Activated naive CD8-positive, alpha-beta T cell treated with anti-CD3 and anti-CD28 coated beads, Interleukin-2, amount 10 ng/mL, durations not matched to agents 7 days and 5 days (primary cell): ENCODE data around the gene TDRD6. TPM values are rescaled to one million over a fixed set of nuclear protein-coding genes. Genes with fewer than 3 reads are reported as not detected.
"Not testable (repeated sequence)": the region's sequence is repeated elsewhere in the genome, so short reads cannot be mapped to it uniquely, and the experiment has no call there.

Experiments
- ATAC-seq: fragments of 150-1000 bp; cut with Tn5 transposase; one replicate; pipeline ENCODE4 v1.10.0; 2021; ENCODE audit warnings: low read depth, moderate library complexity
- POLR2A ChIA-PET: fragments of 350-600 bp; sonication (Branson Sonifier 250); formaldehyde crosslinking; loops from one replicate; lab custom pipeline; 2021; ENCODE audit warnings: antibody characterized with exemption; lab: Charles Lee
- DNase-seq: peaks from one replicate; pipeline ENCODE4 v3.0.0; 2021
- H3K27ac Mint-ChIP-seq: one replicate; pipeline ENCODE4 v1.8.0; 2022; ENCODE audit warnings: mild to moderate bottlenecking, mixed read lengths
- H3K27me3 Mint-ChIP-seq: one replicate; pipeline ENCODE4 v1.8.0; 2022; ENCODE audit warnings: mild to moderate bottlenecking, moderate library complexity, mixed read lengths
- H3K36me3 Mint-ChIP-seq: one replicate; pipeline ENCODE4 v1.8.0; 2021; ENCODE audit warnings: mild to moderate bottlenecking, mixed read lengths
- H3K4me1 Mint-ChIP-seq: one replicate; pipeline ENCODE4 v1.8.0; 2021; ENCODE audit warnings: mixed read lengths
- H3K4me3 Mint-ChIP-seq: one replicate; pipeline ENCODE4 v1.8.0; 2022; ENCODE audit warnings: mild to moderate bottlenecking, moderate library complexity, mixed read lengths
- H3K9me3 Mint-ChIP-seq: one replicate; pipeline ENCODE4 v1.8.0; 2021; ENCODE audit warnings: mixed read lengths
- total RNA-seq, 2 experiments: library from RNA; stranded (reverse); gene quantifications; one replicate each; pipeline ENCODE4 v1.2.3, GENCODE V29; 2021

Gene TDRD6
- total RNA-seq, 2 experiments from 2014 or later = not detected

DNA sequence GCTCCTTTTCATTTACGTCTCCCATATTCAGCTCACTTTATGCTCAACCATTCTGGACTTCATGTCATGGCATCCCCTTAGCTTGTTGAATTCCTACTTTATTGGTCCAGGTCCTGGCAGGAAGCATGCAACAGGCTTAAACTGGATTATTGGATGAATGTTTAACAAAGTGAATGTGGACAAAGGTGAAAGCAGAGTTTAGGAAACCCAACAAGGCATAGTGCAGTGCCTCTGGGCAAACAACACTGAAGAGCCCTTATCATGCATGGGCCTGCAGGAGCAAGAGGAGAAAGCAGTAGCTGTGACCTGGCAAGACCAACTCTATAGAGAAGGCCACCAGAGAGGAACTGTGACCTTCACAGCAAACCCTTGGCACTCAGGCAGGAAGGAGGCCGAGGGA is 53.8 kb downstream of the TDRD6 start:
- no peaks in the 10 kb centered on the region for H3K9me3 Mint-ChIP-seq
- DNase-seq (no peak), ATAC-seq (no peak)
- H3K4me3 Mint-ChIP-seq = no peak overlapping the region
- no peaks in the 10 kb centered on the region for H3K4me1 Mint-ChIP-seq
- H3K36me3 Mint-ChIP-seq = no peaks in the 10 kb centered on the region
- H3K27ac Mint-ChIP-seq = no peak overlapping the region
- POLR2A ChIA-PET = no interaction called here
- H3K27me3 Mint-ChIP-seq = peaks cover 18% of the 10 kb centered on the region

DNA sequence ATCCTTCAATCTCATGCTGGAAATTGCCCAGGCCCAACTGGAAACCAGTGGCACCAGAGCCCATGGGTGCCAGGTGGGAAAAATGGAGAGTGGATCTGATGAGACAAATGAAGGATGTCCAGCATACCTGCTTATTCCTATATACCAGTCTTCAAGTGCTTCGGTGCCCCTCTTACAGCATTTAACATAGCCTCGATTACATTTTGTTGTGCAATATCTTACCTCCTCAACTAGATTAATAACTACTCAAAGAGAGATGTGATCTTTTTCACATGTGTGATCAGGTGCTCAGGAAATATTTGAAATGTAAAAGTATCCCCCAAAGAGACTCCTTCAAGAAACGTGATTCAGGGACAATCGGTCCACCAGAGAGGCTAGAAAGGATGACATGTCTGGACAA is 54.2 kb downstream of the TDRD6 start:
- Mint-ChIP-seq H3K27me3 (peaks cover 16% of the 10 kb centered on the region), H3K9me3 (no peaks in the 10 kb centered on the region), H3K36me3 (no peaks in the 10 kb centered on the region), H3K4me1 (no peaks in the 10 kb centered on the region), H3K4me3 (no peak overlapping the region), H3K27ac (no peak overlapping the region)
- ATAC-seq (no peak), DNase-seq (no peak)
- POLR2A ChIA-PET = no interaction called here

GRCh38 chr6:46743425-46744158 is 55.9 kb downstream of the TDRD6 start:
- Mint-ChIP-seq H3K27ac (no peak overlapping the region), H3K9me3 (no peaks in the 10 kb centered on the region), H3K4me1 (no peaks in the 10 kb centered on the region), H3K4me3 (no peak overlapping the region), H3K36me3 (no peaks in the 10 kb centered on the region), H3K27me3 (peaks cover 12% of the 10 kb centered on the region)
- POLR2A ChIA-PET = no interaction called here
- ATAC-seq = no peak
- DNase-seq = no peak

DNA sequence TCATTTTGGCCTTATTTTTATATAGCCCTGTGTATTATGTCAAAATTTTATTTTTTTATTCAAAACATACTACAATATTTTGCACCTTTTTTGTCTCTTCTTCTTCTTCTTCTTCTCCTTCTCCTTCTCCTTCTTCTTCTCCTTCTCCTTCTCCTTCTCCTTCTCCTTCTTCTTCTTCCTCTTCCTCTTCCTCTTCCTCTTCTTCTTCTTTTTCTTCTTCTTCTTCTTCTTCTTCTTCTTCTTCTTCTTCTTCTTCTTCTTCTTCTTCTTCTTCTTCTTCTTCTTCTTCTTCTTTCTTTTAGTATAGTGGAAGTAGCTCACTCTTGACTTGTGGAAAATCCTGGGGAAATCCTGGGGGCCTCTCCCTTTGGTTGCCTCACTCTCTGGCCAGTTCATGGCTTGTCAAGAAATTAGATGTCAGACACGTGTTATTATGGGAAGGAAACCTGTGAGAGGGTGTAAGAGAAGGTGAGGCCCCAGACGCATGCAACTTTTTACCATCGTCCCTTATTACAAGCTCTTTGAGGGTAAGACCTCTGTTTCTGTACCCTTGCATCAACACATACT is 56.6 kb downstream of the TDRD6 start:
- H3K4me3 Mint-ChIP-seq, ATAC-seq, POLR2A ChIA-PET, H3K27ac Mint-ChIP-seq, DNase-seq, H3K36me3 Mint-ChIP-seq, H3K4me1 Mint-ChIP-seq, H3K9me3 Mint-ChIP-seq: not testable (repeated sequence)
- peaks cover 12% of the 10 kb centered on the region for H3K27me3 Mint-ChIP-seq

DNA sequence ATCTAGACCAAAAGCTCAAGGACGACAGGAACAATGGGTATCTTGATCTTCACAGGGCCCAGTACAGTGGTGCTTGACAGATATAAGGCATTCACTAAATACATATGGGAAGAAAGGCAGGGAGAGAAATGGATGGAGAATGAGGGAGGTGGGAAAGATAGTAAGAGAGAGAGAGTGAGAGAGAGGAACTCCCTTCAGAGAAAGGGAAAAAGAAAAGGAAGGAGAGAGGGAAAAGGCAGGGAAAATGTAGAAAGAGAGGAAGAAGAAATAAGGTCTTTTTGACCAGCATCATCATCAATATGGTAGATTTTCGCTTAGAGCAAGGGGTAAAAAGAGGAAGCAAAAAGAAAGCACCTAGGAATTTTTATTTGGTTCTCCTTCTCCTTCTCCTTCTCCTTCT is 58.3 kb downstream of the TDRD6 start:
- no peaks in the 10 kb centered on the region for H3K4me1 Mint-ChIP-seq
- no peak overlapping the region for H3K27ac Mint-ChIP-seq
- DNase-seq (no peak), ATAC-seq (no peak)
- no peak overlapping the region for H3K4me3 Mint-ChIP-seq
- H3K27me3 Mint-ChIP-seq = peaks cover 8% of the 10 kb centered on the region
- no peaks in the 10 kb centered on the region for H3K9me3 Mint-ChIP-seq
- POLR2A ChIA-PET = no interaction called here
- no peaks in the 10 kb centered on the region for H3K36me3 Mint-ChIP-seq

- Mint-ChIP-seq H3K27ac (no peak within 1 kb of the TSS), H3K4me1 (no peaks in the 10 kb centered on the region), H3K4me3 (no peak within 1 kb of the TSS), H3K9me3 (no peaks in the 10 kb centered on the region), H3K27me3 (peaks cover 10% of the 10 kb centered on the region), H3K36me3 (no peaks in the 10 kb centered on the region)
- POLR2A ChIA-PET = no interaction called here
- ATAC-seq (no peak), DNase-seq (no peak)
Observed at GRCh38 chr6:46746696-46747095, 59.0 kb downstream of the TDRD6 start, which contains the start of gene ANKRD66. Gene ANKRD66, plus strand, starts transcription at chr6:46746933. Its CDS starts 5,016 bp downstream, at chr6:46751949.

DNA sequence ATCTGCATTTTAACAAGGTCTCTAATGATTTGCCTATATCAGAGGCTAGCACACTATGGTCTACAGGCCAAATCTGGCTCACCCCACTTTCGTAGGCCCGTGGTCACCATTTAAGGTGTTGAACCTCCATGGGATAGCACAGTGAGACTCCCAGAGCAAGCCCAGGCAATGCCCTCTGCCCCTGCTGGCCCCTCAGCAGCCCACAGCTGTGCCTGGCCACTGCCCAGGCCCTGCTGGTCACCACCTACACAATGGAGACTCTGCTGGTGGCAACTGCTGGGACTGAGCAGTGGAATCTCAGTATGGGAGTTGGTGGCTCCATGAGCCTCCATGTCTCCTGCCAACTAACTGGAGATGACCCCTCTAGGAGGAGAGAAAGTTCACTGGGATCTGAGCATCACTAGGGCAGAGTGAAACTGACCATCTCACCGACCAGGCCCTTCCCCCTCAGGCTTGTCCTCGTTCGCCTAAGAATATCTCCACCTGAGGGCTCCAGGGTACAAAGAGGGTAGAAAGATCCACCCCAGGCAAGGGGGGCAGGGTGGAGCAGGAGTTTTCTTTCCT is 61.3 kb downstream of the TDRD6 start:
- ATAC-seq (no peak), DNase-seq (no peak)
- no peak overlapping the region for H3K4me3 Mint-ChIP-seq
- H3K9me3 Mint-ChIP-seq = no peaks in the 10 kb centered on the region
- H3K36me3 Mint-ChIP-seq = no peaks in the 10 kb centered on the region
- POLR2A ChIA-PET = no interaction called here
- H3K27ac Mint-ChIP-seq = no peak overlapping the region
- H3K4me1 Mint-ChIP-seq = no peaks in the 10 kb centered on the region
- peaks cover 13% of the 10 kb centered on the region for H3K27me3 Mint-ChIP-seq

DNA sequence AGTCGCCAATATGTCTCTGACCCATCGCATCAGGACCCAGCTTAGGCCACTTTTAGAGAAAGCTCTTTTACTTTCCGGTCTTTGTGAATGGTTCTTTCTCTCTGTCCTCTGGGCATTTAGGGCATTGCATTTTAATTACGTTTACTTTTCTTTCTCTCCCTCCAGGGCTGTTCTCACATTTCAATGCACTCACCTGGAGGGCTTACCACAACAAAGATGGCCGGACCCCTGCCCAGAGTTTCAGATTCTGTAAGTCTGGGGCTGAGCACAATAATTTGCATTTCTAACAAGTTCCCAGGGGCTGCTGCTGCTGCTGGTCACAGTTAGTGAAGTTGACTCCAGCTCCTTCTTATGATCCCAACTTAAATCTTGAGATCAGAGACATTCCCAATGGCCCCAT is 62.0 kb downstream of the TDRD6 start:
- Mint-ChIP-seq H3K27me3 (peaks cover 13% of the 10 kb centered on the region), H3K9me3 (no peaks in the 10 kb centered on the region), H3K4me3 (no peak overlapping the region), H3K36me3 (no peaks in the 10 kb centered on the region), H3K27ac (no peak overlapping the region), H3K4me1 (no peaks in the 10 kb centered on the region)
- POLR2A ChIA-PET = no interaction called here
- DNase-seq (no peak), ATAC-seq (no peak)

GRCh38 chr6:46751658-46752057 is 64.0 kb downstream of the TDRD6 start:
- H3K9me3 Mint-ChIP-seq = no peaks in the 10 kb centered on the region
- H3K4me3 Mint-ChIP-seq = no peak overlapping the region
- no peak overlapping the region for H3K27ac Mint-ChIP-seq
- DNase-seq (no peak), ATAC-seq (no peak)
- H3K36me3 Mint-ChIP-seq = no peaks in the 10 kb centered on the region
- H3K4me1 Mint-ChIP-seq = no peaks in the 10 kb centered on the region
- POLR2A ChIA-PET = no interaction called here
- H3K27me3 Mint-ChIP-seq = peaks cover 6% of the 10 kb centered on the region

Other genes with a start within 250 kb of the TDRD6 start
- gene RCAN2, start 196.4 kb upstream of the TDRD6 start, total RNA-seq = under 1 TPM; 0.37 to 0.53 TPM
- gene CYP39A1, start 35.1 kb upstream of the TDRD6 start, total RNA-seq = not detected
- gene SLC25A27, start 34.9 kb upstream of the TDRD6 start, total RNA-seq = under 1 TPM; 0.64 to 0.88 TPM
- 1 to 10 TPM; 7.5 to 9.6 TPM for gene PLA2G7, start 47.5 kb downstream of the TDRD6 start, total RNA-seq
- gene ANKRD66, start 59.0 kb downstream of the TDRD6 start, total RNA-seq = not detected
- not detected for gene MEP1A, start 105.5 kb downstream of the TDRD6 start, total RNA-seq
- not detected for gene ADGRF5, start 234.1 kb downstream of the TDRD6 start, total RNA-seq